Measurements from ENCODE around the gene ANLN. TPM values are rescaled to one million over a fixed set of nuclear protein-coding genes. Genes with fewer than 3 reads are reported as not detected.
"Not testable (repeated sequence)": the region's sequence is repeated elsewhere in the genome, so short reads cannot be mapped to it uniquely, and the experiment has no call there.

Gene ANLN
- total RNA-seq, 1 experiment from 2014 or later, result 81.1 TPM

GRCh38 chr7:36370046-36370445 is 19.6 kb upstream of the ANLN start:
- DNase-seq (ENCODE audit: low spot score), result no peak
- no peak overlapping the region for H3K4me3 Mint-ChIP-seq
- no peaks in the 10 kb centered on the region for H3K9me3 Mint-ChIP-seq
- H3K27ac Mint-ChIP-seq, result no peak overlapping the region
- TF ChIP-seq CDX4 (CRISPR knock-in tag; IDR thresholded peaks at IDR 0.05; ENCODE audit: borderline replicate concordance) (no peak), MYBL2 (CRISPR knock-in tag; IDR thresholded peaks at IDR 0.05) (no peak), IRF2 (CRISPR knock-in tag; IDR thresholded peaks at IDR 0.05; ENCODE audit: borderline replicate concordance, low read depth) (no peak), TEAD4 (CRISPR knock-in tag; IDR thresholded peaks at IDR 0.05) (no peak), ATF2 (CRISPR knock-in tag; IDR thresholded peaks at IDR 0.05; ENCODE audit: borderline replicate concordance, low read depth) (no peak), IRF1 (CRISPR knock-in tag; IDR thresholded peaks at IDR 0.05) (no peak), USF1 (CRISPR knock-in tag; IDR thresholded peaks at IDR 0.05) (no peak), ZNF219 (CRISPR knock-in tag; IDR thresholded peaks at IDR 0.05; ENCODE audit: borderline replicate concordance) (no peak), SMAD3 (CRISPR knock-in tag; IDR thresholded peaks at IDR 0.05; ENCODE audit: borderline replicate concordance) (no peak), PRRX2 (CRISPR knock-in tag; IDR thresholded peaks at IDR 0.05) (no peak)
- ATAC-seq, result no peak
- no peaks in the 10 kb centered on the region for H3K36me3 Mint-ChIP-seq
- POLR2A ChIA-PET, result no interaction called here
- H3K27me3 Mint-ChIP-seq (ENCODE audit: low read depth), result peaks cover 51% of the 10 kb centered on the region
- no peaks in the 10 kb centered on the region for H3K4me1 Mint-ChIP-seq
- CTCF ChIA-PET, result no interaction called here

- no peak for DNase-seq (ENCODE audit: low spot score)
- POLR2A ChIA-PET, result no interaction called here
- CTCF ChIA-PET, result no interaction called here
- no peak for ATAC-seq
- Mint-ChIP-seq H3K4me3 (no peak overlapping the region), H3K36me3 (no peaks in the 10 kb centered on the region), H3K27ac (no peak overlapping the region), H3K4me1 (no peaks in the 10 kb centered on the region), H3K9me3 (no peaks in the 10 kb centered on the region), H3K27me3 (ENCODE audit: low read depth) (peaks cover 42% of the 10 kb centered on the region)
- TF ChIP-seq CREB1 (CRISPR knock-in tag; IDR thresholded peaks at IDR 0.05), result no peak
- no peak for TF ChIP-seq MXD4 (CRISPR knock-in tag; IDR thresholded peaks at IDR 0.05; ENCODE audit: borderline replicate concordance)
- no peak for TF ChIP-seq AR (CRISPR knock-in tag; IDR thresholded peaks at IDR 0.05)
Observed at GRCh38 chr7:36372156-36372555, 17.5 kb upstream of the ANLN start.

- H3K9me3 Mint-ChIP-seq, result peaks cover 13% of the 10 kb centered on the region
- H3K27ac Mint-ChIP-seq; POLR2A ChIA-PET; H3K4me3 Mint-ChIP-seq; H3K4me1 Mint-ChIP-seq; H3K36me3 Mint-ChIP-seq; ATAC-seq; DNase-seq (ENCODE audit: low spot score); CTCF ChIA-PET: not testable (repeated sequence)
- H3K27me3 Mint-ChIP-seq (ENCODE audit: low read depth), result peaks cover 12% of the 10 kb centered on the region
Observed at GRCh38 chr7:36378555-36378954, 11.1 kb upstream of the ANLN start.

All from WTC11 (cell line).